Testis (tissue), 2 donors: Measurements from ENCODE around the gene ANO8.

Experiments used
- POLR2A ChIP-seq: fragments of 450-650 bp; IDR thresholded peaks from one replicate; pipeline ENCODE4 v1.6.1; 2017; ENCODE audit warnings: antibody characterized with exemption, mild to moderate bottlenecking, moderate library complexity
- TF ChIP-seq, protein P1 (sequence below), 3 experiments: fragments of 450-650 bp in 2 of 3; fragments of 200-600 bp in 1 of 3; sonication (generic) in 1 of 3; IDR thresholded peaks; one replicate each; pipeline ENCODE4 v1.5.1; 2016 to 2019; ENCODE audit warnings: antibody characterized with exemption in 3 of 3, mild to moderate bottlenecking in 2 of 3, moderate library complexity in 1 of 3

DNA sequence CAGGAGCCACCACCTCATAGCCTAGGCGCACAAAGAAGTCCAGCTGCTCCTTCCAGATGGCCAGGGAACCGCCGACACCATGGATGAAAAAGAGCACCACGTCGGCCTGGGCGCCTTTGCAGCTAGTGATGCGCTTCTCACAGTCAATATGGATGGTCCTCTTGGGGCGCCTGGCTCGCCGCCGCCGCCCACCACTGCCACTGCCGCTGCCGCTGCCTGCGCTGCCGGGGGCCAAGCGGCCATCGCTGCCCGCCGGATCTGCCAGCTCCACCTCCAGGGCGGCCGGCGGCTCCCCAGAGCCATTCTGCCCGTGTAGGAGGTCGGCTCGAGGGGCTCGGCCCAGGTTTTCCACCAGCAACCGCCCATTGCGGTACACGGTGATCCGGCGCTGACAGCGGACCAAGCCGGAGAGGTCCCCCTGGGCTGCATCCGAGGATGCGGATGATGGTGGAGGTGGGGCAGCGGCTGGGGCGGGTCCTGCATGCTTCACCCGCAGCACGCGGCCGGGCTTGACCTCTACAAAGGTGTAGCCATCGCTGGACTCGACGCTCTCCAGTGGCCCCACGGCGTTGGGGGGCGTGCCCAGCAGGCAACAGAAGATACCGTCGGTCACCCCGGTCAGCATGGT lies 33.5 kb downstream of the ANO8 start:
- TF ChIP-seq POLR2A = no peak
- TF ChIP-seq, protein P1, sequence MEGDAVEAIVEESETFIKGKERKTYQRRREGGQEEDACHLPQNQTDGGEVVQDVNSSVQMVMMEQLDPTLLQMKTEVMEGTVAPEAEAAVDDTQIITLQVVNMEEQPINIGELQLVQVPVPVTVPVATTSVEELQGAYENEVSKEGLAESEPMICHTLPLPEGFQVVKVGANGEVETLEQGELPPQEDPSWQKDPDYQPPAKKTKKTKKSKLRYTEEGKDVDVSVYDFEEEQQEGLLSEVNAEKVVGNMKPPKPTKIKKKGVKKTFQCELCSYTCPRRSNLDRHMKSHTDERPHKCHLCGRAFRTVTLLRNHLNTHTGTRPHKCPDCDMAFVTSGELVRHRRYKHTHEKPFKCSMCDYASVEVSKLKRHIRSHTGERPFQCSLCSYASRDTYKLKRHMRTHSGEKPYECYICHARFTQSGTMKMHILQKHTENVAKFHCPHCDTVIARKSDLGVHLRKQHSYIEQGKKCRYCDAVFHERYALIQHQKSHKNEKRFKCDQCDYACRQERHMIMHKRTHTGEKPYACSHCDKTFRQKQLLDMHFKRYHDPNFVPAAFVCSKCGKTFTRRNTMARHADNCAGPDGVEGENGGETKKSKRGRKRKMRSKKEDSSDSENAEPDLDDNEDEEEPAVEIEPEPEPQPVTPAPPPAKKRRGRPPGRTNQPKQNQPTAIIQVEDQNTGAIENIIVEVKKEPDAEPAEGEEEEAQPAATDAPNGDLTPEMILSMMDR (IDR thresholded peaks at IDR 0.05) = no peak
